ENCODE results near the gene ITGB1.
"Not testable (repeated sequence)": the region's sequence is repeated elsewhere in the genome, so short reads cannot be mapped to it uniquely, and the experiment has no call there.

ITGB1 gene

DNA sequence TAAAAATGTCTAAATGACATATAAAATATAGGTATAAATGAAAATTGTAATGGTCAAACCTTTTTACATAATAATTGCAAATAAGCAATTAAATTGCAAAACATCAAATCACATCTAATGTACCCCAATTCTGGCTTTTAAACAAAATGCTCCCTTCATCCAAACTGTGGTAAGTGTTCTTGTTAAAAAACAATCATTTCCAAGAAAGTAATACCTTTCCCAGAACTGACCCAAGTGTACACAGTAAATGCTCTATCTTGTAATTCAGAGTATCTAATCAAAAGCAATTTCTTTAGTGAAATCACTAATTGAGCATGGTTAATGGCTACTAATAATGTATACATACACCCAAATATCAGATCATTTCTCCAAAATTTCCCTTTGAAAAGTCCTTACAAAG is 28.0 kb downstream of the ITGB1 start:
- no peak overlapping the region for H3K4me3 ChIP-seq (ENCODE audit: low read depth, low read length)
- ChIA-PET CTCF (interaction anchor here (2.0 kb wide), 1 partner anchor 79 kb away, joined by 7 read pairs; no protein-coding TSS in a partner anchor), POLR2A (no interaction called here)
- no peak for DNase-seq (ENCODE audit: low read depth, low spot score)
- TF ChIP-seq CTCF (IDR thresholded peaks at IDR 0.05; ENCODE audit: insufficient read depth, low read length, missing control alignments) = no peak

- no peak overlapping the region for H3K4me3 ChIP-seq (ENCODE audit: low read depth, low read length)
- ChIA-PET CTCF (interaction anchor here (2.0 kb wide), 1 partner anchor 80 kb away, joined by 7 read pairs; no protein-coding TSS in a partner anchor), POLR2A (no interaction called here)
- no peak for DNase-seq (ENCODE audit: low read depth, low spot score)
- TF ChIP-seq CTCF (IDR thresholded peaks at IDR 0.05; ENCODE audit: insufficient read depth, low read length, missing control alignments) = no peak
Measured at GRCh38 chr10:32929634-32930033, 28.4 kb downstream of the ITGB1 start.

- ChIA-PET POLR2A (no interaction called here), CTCF (no interaction called here)
- no peak for TF ChIP-seq CTCF (IDR thresholded peaks at IDR 0.05; ENCODE audit: insufficient read depth, low read length, missing control alignments)
- H3K4me3 ChIP-seq (ENCODE audit: low read depth, low read length) = no peak overlapping the region
- no peak for DNase-seq (ENCODE audit: low read depth, low spot score)
Measured at GRCh38 chr10:32927750-32928149, 30.3 kb downstream of the ITGB1 start.

- no peak for TF ChIP-seq CTCF (IDR thresholded peaks at IDR 0.05; ENCODE audit: insufficient read depth, low read length, missing control alignments)
- DNase-seq (ENCODE audit: low read depth, low spot score) = no peak
- H3K4me3 ChIP-seq (ENCODE audit: low read depth, low read length) = no peak overlapping the region
- ChIA-PET CTCF (interaction anchor here (1.3 kb wide), 1 partner anchor 85 kb away, joined by 6 read pairs; no protein-coding TSS in a partner anchor), POLR2A (no interaction called here)
Measured at GRCh38 chr10:32923849-32924248, 34.2 kb downstream of the ITGB1 start.

GRCh38 chr10:32923134-32923533 is 34.9 kb downstream of the ITGB1 start:
- DNase-seq (ENCODE audit: low read depth, low spot score) = no peak
- POLR2A ChIA-PET = no interaction called here
- CTCF ChIA-PET = interaction anchor here (1.3 kb wide), 1 partner anchor 86 kb away, joined by 6 read pairs; no protein-coding TSS in a partner anchor
- no peak overlapping the region for H3K4me3 ChIP-seq (ENCODE audit: low read depth, low read length)
- TF ChIP-seq CTCF (IDR thresholded peaks at IDR 0.05; ENCODE audit: insufficient read depth, low read length, missing control alignments) = no peak

- no peak overlapping the region for H3K4me3 ChIP-seq (ENCODE audit: low read depth, low read length)
- TF ChIP-seq CTCF (IDR thresholded peaks at IDR 0.05; ENCODE audit: insufficient read depth, low read length, missing control alignments) = no peak
- POLR2A ChIA-PET = no interaction called here
- no peak for DNase-seq (ENCODE audit: low read depth, low spot score)
- CTCF ChIA-PET = interaction anchor here (1.0 kb wide), 1 partner anchor 87 kb away, joined by 3 read pairs; no protein-coding TSS in a partner anchor
Measured at GRCh38 chr10:32922170-32922569, 35.9 kb downstream of the ITGB1 start.

GRCh38 chr10:32917817-32918216 is 40.2 kb downstream of the ITGB1 start:
- CTCF ChIA-PET, POLR2A ChIA-PET: not testable (repeated sequence)

More at GRCh38 chr10:32917817-32918216, 40.2 kb downstream of the ITGB1 start:
- not testable (repeated sequence) for H3K4me3 ChIP-seq (ENCODE audit: low read depth, low read length); DNase-seq (ENCODE audit: low read depth, low spot score)

All from AG04449 (cell line).